Sigmoid colon (tissue), 3 donors: ENCODE measurements around the gene NBPF1.
"Not testable (repeated sequence)": the region's sequence is repeated elsewhere in the genome, so short reads cannot be mapped to it uniquely, and the experiment has no call there.

Source experiments
- CTCF ChIP-seq, 4 experiments: fragments of 450-650 bp in 3 of 4; fragments of 200-600 bp in 1 of 4; IDR thresholded peaks; one replicate each; pipeline ENCODE4 v1.5.1; 2016 to 2019; ENCODE audit warnings: antibody characterized with exemption in 4 of 4, mild to moderate bottlenecking in 3 of 4, moderate library complexity in 2 of 4
- POLR2A ChIP-seq, 2 donors: fragments of 450-650 bp; IDR thresholded peaks; one replicate each; pipeline ENCODE4 v1.6.1; 2016; ENCODE audit warnings: antibody characterized with exemption in 2 of 2, mild to moderate bottlenecking in 2 of 2, moderate library complexity in 2 of 2

DNA sequence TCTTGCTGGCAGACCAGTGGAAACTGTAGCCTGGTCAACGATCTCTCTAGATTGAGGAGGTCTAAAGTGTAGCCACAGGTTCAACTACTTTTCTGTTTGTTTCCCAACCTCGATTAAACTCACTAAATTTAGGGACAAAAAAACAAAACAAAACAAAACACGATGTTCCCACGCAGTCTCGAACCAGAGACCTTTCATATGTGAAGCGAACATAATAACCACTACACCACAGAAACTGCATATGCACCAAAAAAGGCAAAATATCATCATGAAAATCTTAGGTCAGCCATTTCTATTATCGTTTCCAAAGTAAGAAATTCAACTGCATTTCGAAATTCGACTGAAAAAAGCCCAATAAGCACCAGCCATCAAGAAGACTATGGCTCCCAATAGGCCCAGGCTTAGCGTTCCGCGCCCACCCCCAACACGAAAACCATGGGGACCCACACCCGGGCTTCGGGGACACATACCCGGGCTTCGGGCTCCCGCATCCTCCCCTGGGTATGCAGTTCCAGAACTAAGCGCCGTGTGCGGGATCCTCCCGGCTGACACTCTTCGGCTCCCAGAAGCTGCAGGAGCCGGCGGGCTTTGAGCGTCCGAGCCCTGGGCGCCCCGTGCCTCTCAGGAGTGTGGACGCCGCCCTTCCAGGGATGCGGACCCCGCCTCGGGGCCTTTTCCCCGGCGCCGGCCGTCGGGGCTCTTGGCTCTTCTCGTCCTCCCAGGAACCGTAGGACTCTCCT lies 65.7 kb downstream of the NBPF1 start:
- not testable (repeated sequence) for TF ChIP-seq CTCF, POLR2A (IDR thresholded peaks at IDR 0.05)
